Measurements from ENCODE around the gene ZNF554. TPM values are rescaled to one million over a fixed set of nuclear protein-coding genes. Genes with fewer than 3 reads are reported as not detected.

The ZNF554 gene
- polyA plus RNA-seq, 2 donors, result 1.5 to 4.9 TPM

DNA sequence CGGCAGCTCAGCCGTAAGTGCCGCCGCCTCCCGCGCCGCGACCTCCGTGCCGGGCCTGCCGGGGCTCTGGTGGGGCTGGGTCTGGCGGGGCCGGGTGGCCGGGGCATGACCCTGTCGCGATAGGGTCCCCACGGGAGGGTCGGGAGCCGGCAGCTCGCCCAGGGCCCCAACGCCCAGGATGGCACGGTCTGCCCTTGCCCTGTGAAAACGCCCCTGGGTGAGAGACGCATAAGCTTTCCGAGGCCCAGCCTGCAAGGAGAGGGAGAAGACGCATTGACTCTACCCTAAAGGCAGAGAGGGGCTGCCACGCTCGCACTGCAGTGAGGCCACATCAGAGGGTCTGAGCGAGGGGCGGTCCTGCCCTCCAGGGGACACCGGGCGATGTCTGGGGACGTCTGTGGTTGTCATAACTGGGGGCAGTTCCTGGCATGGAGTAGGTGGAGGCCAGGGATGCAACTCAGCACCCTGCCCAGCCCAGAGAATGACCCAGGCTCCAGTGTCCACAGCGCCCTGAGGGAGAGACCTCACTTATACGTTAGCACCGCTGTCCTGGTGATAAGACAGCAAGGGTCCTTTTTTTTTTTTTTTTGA is 539 bp downstream of the ZNF554 start:
- 2 to 3% methylated on average over 32 to 36 of the region's 36 CpGs for WGBS, 2 donors
- H3K27ac ChIP-seq (ENCODE audit: low read depth in 2 of 2, low read length in 1 of 2), result peak overlapping the region in 1 of 2 donors; percentile 34
- H3K9me3 ChIP-seq (ENCODE audit: control insufficient read depth in 2 of 2, insufficient read depth in 1 of 2, low read depth in 1 of 2, low read length in 1 of 2), result no peaks in the 10 kb centered on the region
- H3K4me3 ChIP-seq (ENCODE audit: low read depth in 1 of 2, low read length in 2 of 2), result peak overlapping the region; percentile 70 to 90
- peaks cover 0 to 3% of the 10 kb centered on the region in 2 donors for H3K36me3 ChIP-seq (ENCODE audit: control insufficient read depth in 2 of 2, insufficient read depth in 2 of 2, low read length in 1 of 2)
- H3K4me1 ChIP-seq (ENCODE audit: control insufficient read depth in 2 of 2, insufficient read depth in 2 of 2, low read length in 1 of 2), result peaks cover 2 to 4% of the 10 kb centered on the region in 2 donors
- H3K27me3 ChIP-seq (ENCODE audit: control insufficient read depth in 1 of 2, insufficient read depth in 2 of 2, low read length in 2 of 2), result no peaks in the 10 kb centered on the region

DNA sequence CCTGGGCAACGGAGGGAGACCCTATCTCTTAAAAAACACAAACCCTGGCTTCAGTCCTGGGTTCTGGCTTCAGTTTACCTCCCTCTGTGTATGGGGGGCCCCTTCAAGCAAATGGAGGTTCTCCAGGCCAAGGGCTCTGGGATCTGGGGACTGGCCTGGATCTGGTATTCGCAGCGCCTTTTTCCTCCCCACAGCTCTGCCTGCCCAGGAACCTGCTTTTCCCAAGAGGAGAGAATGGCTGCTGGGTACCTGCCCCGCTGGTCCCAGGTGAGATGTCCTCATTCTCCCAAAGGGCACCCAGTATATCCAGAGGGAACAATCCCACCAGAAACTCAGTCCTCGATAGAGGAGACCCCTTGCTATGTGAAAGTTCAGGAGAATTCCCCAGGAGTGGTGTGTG is 3.2 kb downstream of the ZNF554 start:
- peaks cover 2 to 4% of the 10 kb centered on the region in 2 donors for H3K4me1 ChIP-seq (ENCODE audit: control insufficient read depth in 2 of 2, insufficient read depth in 2 of 2, low read length in 1 of 2)
- peaks cover 3 to 5% of the 10 kb centered on the region in 2 donors for H3K36me3 ChIP-seq (ENCODE audit: control insufficient read depth in 2 of 2, insufficient read depth in 2 of 2, low read length in 1 of 2)
- H3K27me3 ChIP-seq (ENCODE audit: control insufficient read depth in 1 of 2, insufficient read depth in 2 of 2, low read length in 2 of 2), result no peaks in the 10 kb centered on the region
- H3K9me3 ChIP-seq (ENCODE audit: control insufficient read depth in 2 of 2, insufficient read depth in 1 of 2, low read depth in 1 of 2, low read length in 1 of 2), result no peaks in the 10 kb centered on the region
- no peak overlapping the region for H3K4me3 ChIP-seq (ENCODE audit: low read depth in 1 of 2, low read length in 2 of 2)
- no peak overlapping the region for H3K27ac ChIP-seq (ENCODE audit: low read depth in 2 of 2, low read length in 1 of 2)
- WGBS, 2 donors, result 94 to 96% methylated on average over 5 of the region's 5 CpGs

GRCh38 chr19:2823646-2824045 is 4.0 kb downstream of the ZNF554 start:
- H3K27me3 ChIP-seq (ENCODE audit: control insufficient read depth in 1 of 2, insufficient read depth in 2 of 2, low read length in 2 of 2), result no peaks in the 10 kb centered on the region
- peaks cover 0 to 4% of the 10 kb centered on the region in 2 donors for H3K9me3 ChIP-seq (ENCODE audit: control insufficient read depth in 2 of 2, insufficient read depth in 1 of 2, low read depth in 1 of 2, low read length in 1 of 2)
- 78 to 84% methylated on average over 9 of the region's 9 CpGs for WGBS, 2 donors
- H3K4me3 ChIP-seq (ENCODE audit: low read depth in 1 of 2, low read length in 2 of 2), result no peak overlapping the region
- peaks cover 2 to 4% of the 10 kb centered on the region in 2 donors for H3K4me1 ChIP-seq (ENCODE audit: control insufficient read depth in 2 of 2, insufficient read depth in 2 of 2, low read length in 1 of 2)
- H3K36me3 ChIP-seq (ENCODE audit: control insufficient read depth in 2 of 2, insufficient read depth in 2 of 2, low read length in 1 of 2), result peaks cover 3 to 10% of the 10 kb centered on the region in 2 donors
- no peak overlapping the region for H3K27ac ChIP-seq (ENCODE audit: low read depth in 2 of 2, low read length in 1 of 2)

- Histone ChIP-seq H3K4me3 (ENCODE audit: low read depth in 1 of 2, low read length in 2 of 2) (no peak overlapping the region), H3K27ac (ENCODE audit: low read depth in 2 of 2, low read length in 1 of 2) (no peak overlapping the region), H3K4me1 (ENCODE audit: control insufficient read depth in 2 of 2, insufficient read depth in 2 of 2, low read length in 1 of 2) (peaks cover 2 to 4% of the 10 kb centered on the region in 2 donors), H3K36me3 (ENCODE audit: control insufficient read depth in 2 of 2, insufficient read depth in 2 of 2, low read length in 1 of 2) (peaks cover 3 to 10% of the 10 kb centered on the region in 2 donors), H3K27me3 (ENCODE audit: control insufficient read depth in 1 of 2, insufficient read depth in 2 of 2, low read length in 2 of 2) (no peaks in the 10 kb centered on the region), H3K9me3 (ENCODE audit: control insufficient read depth in 2 of 2, insufficient read depth in 1 of 2, low read depth in 1 of 2, low read length in 1 of 2) (peaks cover 0 to 4% of the 10 kb centered on the region in 2 donors)
- WGBS, 2 donors, result 72 to 77% methylated on average over 8 of the region's 8 CpGs
These were observed 4.5 kb downstream of the ZNF554 start for GRCh38 chr19:2824129-2824528.

- Histone ChIP-seq H3K9me3 (ENCODE audit: control insufficient read depth in 2 of 2, insufficient read depth in 1 of 2, low read depth in 1 of 2, low read length in 1 of 2) (peaks cover 0 to 7% of the 10 kb centered on the region in 2 donors), H3K27ac (ENCODE audit: low read depth in 2 of 2, low read length in 1 of 2) (no peak overlapping the region), H3K36me3 (ENCODE audit: control insufficient read depth in 2 of 2, insufficient read depth in 2 of 2, low read length in 1 of 2) (peaks cover 4 to 10% of the 10 kb centered on the region in 2 donors), H3K4me1 (ENCODE audit: control insufficient read depth in 2 of 2, insufficient read depth in 2 of 2, low read length in 1 of 2) (no peaks in the 10 kb centered on the region), H3K4me3 (ENCODE audit: low read depth in 1 of 2, low read length in 2 of 2) (no peak overlapping the region), H3K27me3 (ENCODE audit: control insufficient read depth in 1 of 2, insufficient read depth in 2 of 2, low read length in 2 of 2) (no peaks in the 10 kb centered on the region)
- WGBS, 2 donors, result 92 to 95% methylated on average over 2 of the region's 2 CpGs
These were observed 7.4 kb downstream of the ZNF554 start for GRCh38 chr19:2827022-2827421.

GRCh38 chr19:2827840-2828489 is 8.3 kb downstream of the ZNF554 start:
- no peaks in the 10 kb centered on the region for H3K4me1 ChIP-seq (ENCODE audit: control insufficient read depth in 2 of 2, insufficient read depth in 2 of 2, low read length in 1 of 2)
- no peak overlapping the region for H3K27ac ChIP-seq (ENCODE audit: low read depth in 2 of 2, low read length in 1 of 2)
- peaks cover 10 to 15% of the 10 kb centered on the region in 2 donors for H3K36me3 ChIP-seq (ENCODE audit: control insufficient read depth in 2 of 2, insufficient read depth in 2 of 2, low read length in 1 of 2)
- no peak overlapping the region for H3K4me3 ChIP-seq (ENCODE audit: low read depth in 1 of 2, low read length in 2 of 2)
- peaks cover under 1 to 14% of the 10 kb centered on the region in 2 donors for H3K9me3 ChIP-seq (ENCODE audit: control insufficient read depth in 2 of 2, insufficient read depth in 1 of 2, low read depth in 1 of 2, low read length in 1 of 2)
- 91 to 96% methylated on average over 13 of the region's 13 CpGs for WGBS, 2 donors
- H3K27me3 ChIP-seq (ENCODE audit: control insufficient read depth in 1 of 2, insufficient read depth in 2 of 2, low read length in 2 of 2), result no peaks in the 10 kb centered on the region

DNA sequence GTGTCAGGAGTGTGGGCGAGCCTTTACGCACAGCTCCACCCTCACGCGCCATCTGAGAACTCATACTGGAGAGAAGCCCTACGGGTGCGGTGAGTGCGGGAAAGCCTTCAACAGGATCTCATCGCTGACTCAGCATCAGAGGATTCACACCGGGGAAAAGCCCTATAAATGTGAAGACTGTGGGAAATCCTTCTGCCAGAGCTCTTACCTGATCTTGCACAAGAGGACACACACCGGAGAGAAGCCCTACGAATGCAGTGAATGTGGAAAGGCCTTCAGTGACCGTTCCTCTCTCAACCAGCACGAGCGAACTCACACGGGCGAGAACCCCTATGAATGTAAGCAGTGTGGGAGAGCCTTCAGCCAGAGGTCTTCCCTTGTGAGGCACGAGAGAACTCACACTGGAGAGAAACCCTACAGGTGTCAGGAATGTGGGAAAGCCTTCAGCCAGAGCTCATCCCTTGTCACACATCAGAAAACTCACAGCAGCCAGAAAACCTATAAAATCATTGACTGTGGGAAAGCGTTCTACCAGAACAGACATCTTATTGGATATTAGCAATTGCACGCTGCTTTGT is 14.7 kb downstream of the ZNF554 start:
- Histone ChIP-seq H3K27me3 (ENCODE audit: control insufficient read depth in 1 of 2, insufficient read depth in 2 of 2, low read length in 2 of 2) (no peaks in the 10 kb centered on the region), H3K36me3 (ENCODE audit: control insufficient read depth in 2 of 2, insufficient read depth in 2 of 2, low read length in 1 of 2) (peaks cover 13 to 19% of the 10 kb centered on the region in 2 donors), H3K4me3 (ENCODE audit: low read depth in 1 of 2, low read length in 2 of 2) (no peak overlapping the region), H3K27ac (ENCODE audit: low read depth in 2 of 2, low read length in 1 of 2) (no peak overlapping the region), H3K9me3 (ENCODE audit: control insufficient read depth in 2 of 2, insufficient read depth in 1 of 2, low read depth in 1 of 2, low read length in 1 of 2) (peaks cover 22 to 37% of the 10 kb centered on the region in 2 donors), H3K4me1 (ENCODE audit: control insufficient read depth in 2 of 2, insufficient read depth in 2 of 2, low read length in 1 of 2) (no peaks in the 10 kb centered on the region)
- 96 to 98% methylated on average over 19 of the region's 19 CpGs for WGBS, 2 donors

GRCh38 chr19:2837430-2837829 is 17.8 kb downstream of the ZNF554 start:
- WGBS, 2 donors, result 84 to 89% methylated on average over 4 of the region's 4 CpGs

DNA sequence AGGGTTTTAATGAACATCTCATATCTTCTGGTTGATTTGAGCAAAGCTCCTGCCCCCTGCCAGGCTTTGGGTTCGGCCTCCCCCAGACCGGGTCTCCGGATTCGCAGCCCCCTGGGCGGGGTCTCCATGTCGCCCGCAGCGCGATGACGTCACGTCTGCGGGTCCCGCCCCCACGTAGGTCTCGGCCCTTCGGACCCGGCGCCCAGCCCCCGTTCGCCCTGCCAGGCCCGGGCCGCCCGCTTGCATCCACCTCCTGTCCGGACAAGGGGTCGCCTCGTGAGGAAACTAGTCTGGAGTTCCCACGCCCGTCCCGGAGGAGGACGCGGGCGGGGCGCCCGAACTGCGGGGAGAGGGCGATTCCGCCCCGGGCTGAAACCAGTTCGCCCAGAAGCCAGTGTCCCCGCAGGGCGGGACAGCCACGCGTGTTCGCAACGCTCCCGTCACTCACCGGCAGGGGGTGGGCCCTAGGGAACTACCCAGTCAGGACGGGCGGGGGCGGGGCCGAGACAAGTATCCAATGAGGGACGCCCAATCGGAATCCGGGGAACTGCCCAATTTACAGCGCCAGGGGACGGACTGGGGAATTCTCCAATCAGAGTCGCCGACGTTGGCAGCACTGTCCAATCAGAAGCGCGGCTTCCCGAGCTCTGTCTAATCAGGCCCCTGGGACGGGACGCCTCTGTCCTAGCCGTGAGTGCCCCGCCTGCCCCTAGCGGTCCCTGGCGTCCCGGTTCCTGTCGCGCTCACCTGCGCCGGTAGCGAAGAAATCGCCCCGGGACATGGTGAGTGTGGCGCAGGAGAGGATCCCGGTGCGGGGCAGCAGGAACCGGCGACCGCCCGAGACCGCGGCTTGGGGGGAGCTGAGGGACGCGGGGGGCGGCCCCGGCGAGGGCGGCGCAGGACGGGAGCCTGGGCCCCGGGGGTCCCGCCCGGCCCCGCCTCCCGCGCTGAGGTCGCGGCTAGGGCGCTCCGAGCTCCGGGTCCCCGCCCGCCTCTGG is 21.4 kb downstream of the ZNF554 start, which contains the start of gene ZNF555:
TSS of gene ZNF555 (plus strand) at position 682 of the 998 bp plus-strand sequence. CDS start at position 780, 98 bp downstream.
- H3K36me3 ChIP-seq (ENCODE audit: control insufficient read depth in 2 of 2, insufficient read depth in 2 of 2, low read length in 1 of 2), result peaks cover 0 to 3% of the 10 kb centered on the region in 2 donors
- 0% methylated on average over 94 to 106 of the region's 106 CpGs for WGBS, 2 donors
- peak within 1 kb of the TSS; percentile 87 to 92 for H3K27ac ChIP-seq (ENCODE audit: low read depth in 2 of 2, low read length in 1 of 2)
- H3K9me3 ChIP-seq (ENCODE audit: control insufficient read depth in 2 of 2, insufficient read depth in 1 of 2, low read depth in 1 of 2, low read length in 1 of 2), result peaks cover 0 to 4% of the 10 kb centered on the region in 2 donors
- no peaks in the 10 kb centered on the region for H3K27me3 ChIP-seq (ENCODE audit: control insufficient read depth in 1 of 2, insufficient read depth in 2 of 2, low read length in 2 of 2)
- peaks cover 2 to 5% of the 10 kb centered on the region in 2 donors for H3K4me1 ChIP-seq (ENCODE audit: control insufficient read depth in 2 of 2, insufficient read depth in 2 of 2, low read length in 1 of 2)
- H3K4me3 ChIP-seq (ENCODE audit: low read depth in 1 of 2, low read length in 2 of 2), result peak within 1 kb of the TSS; percentile 73 to 79

More at GRCh38 chr19:2837430-2837829, 17.8 kb downstream of the ZNF554 start:
- Histone ChIP-seq H3K27me3 (ENCODE audit: control insufficient read depth in 1 of 2, insufficient read depth in 2 of 2, low read length in 2 of 2) (no peaks in the 10 kb centered on the region), H3K27ac (ENCODE audit: low read depth in 2 of 2, low read length in 1 of 2) (no peak overlapping the region), H3K36me3 (ENCODE audit: control insufficient read depth in 2 of 2, insufficient read depth in 2 of 2, low read length in 1 of 2) (peaks cover 9 to 17% of the 10 kb centered on the region in 2 donors), H3K4me1 (ENCODE audit: control insufficient read depth in 2 of 2, insufficient read depth in 2 of 2, low read length in 1 of 2) (peaks cover 0 to 5% of the 10 kb centered on the region in 2 donors), H3K4me3 (ENCODE audit: low read depth in 1 of 2, low read length in 2 of 2) (no peak overlapping the region), H3K9me3 (ENCODE audit: control insufficient read depth in 2 of 2, insufficient read depth in 1 of 2, low read depth in 1 of 2, low read length in 1 of 2) (peaks cover 22 to 32% of the 10 kb centered on the region in 2 donors)
